Caco-2 (cell line): ENCODE results near the gene MRPL11. TPM values are rescaled to one million over a fixed set of nuclear protein-coding genes. Genes with fewer than 3 reads are reported as not detected.

ENCODE experiments used
- BruUV-seq: library from RNA; stranded (reverse); fragments of 400-500 nt; replicated peaks from 2 replicates; lab custom pipeline; 2021; lab: Mats Ljungman, UMichigan
- CTCF ChIA-PET: fragments of 300-600 bp; sonication (Branson Sonifier 250); formaldehyde crosslinking; loops from one replicate; lab custom pipeline; 2022; ENCODE audit warnings: antibody characterized with exemption; lab: Charles Lee
- POLR2A ChIA-PET: fragments of 300-600 bp; sonication (Branson Sonifier 250); formaldehyde crosslinking; loops from one replicate; lab custom pipeline; 2022; ENCODE audit warnings: antibody characterized with exemption; lab: Charles Lee
- DNase-seq, 2 experiments: peaks; one replicate each; pipeline versions ENCODE4 v3.0.0 to v3.0.0-alpha.2; 2020 to 2022
- H3K27me3 ChIP-seq: replicated peaks from 2 replicates; pipeline ENCODE4 v1.6.0; 2011; ENCODE audit warnings: low read length; ENCODE audit not compliant: control insufficient read depth, insufficient read depth
- H3K36me3 ChIP-seq: 2 replicates; pipeline ENCODE4 v1.5.1; 2011; ENCODE audit warnings: low read length; ENCODE audit not compliant: control insufficient read depth, insufficient read depth
- H3K4me1 ChIP-seq: fragments of 250-450 bp; sonication (Bioruptor Pico); 2 replicates; pipeline ENCODE4 v1.5.1; 2020; ENCODE audit warnings: mild to moderate bottlenecking
- H3K4me3 ChIP-seq: 2 replicates; pipeline ENCODE4 v1.5.1; 2011; ENCODE audit warnings: low read depth, mild to moderate bottlenecking, control low read depth, low read length
- H3K9me3 ChIP-seq: fragments of 250-450 bp; sonication (Bioruptor Pico); 2 replicates; pipeline ENCODE4 v1.5.1; 2020; ENCODE audit warnings: mild to moderate bottlenecking, moderate library complexity
- H3K27ac Mint-ChIP-seq: one replicate; pipeline ENCODE4 v1.8.0; 2022; ENCODE audit warnings: mixed read lengths; ENCODE audit not compliant: unreplicated experiment
- H3K27me3 Mint-ChIP-seq: one replicate; pipeline ENCODE4 v1.8.0; 2022; ENCODE audit warnings: mixed read lengths; ENCODE audit not compliant: insufficient read depth, unreplicated experiment
- H3K36me3 Mint-ChIP-seq: one replicate; pipeline ENCODE4 v1.8.0; 2022; ENCODE audit warnings: mild to moderate bottlenecking, mixed read lengths; ENCODE audit not compliant: insufficient read depth, unreplicated experiment
- H3K4me1 Mint-ChIP-seq: one replicate; pipeline ENCODE4 v1.8.0; 2022; ENCODE audit warnings: low read depth, mixed read lengths; ENCODE audit not compliant: unreplicated experiment
- H3K4me3 Mint-ChIP-seq: one replicate; pipeline ENCODE4 v1.8.0; 2022; ENCODE audit warnings: mild to moderate bottlenecking, moderate library complexity, mixed read lengths; ENCODE audit not compliant: unreplicated experiment
- H3K9me3 Mint-ChIP-seq: one replicate; pipeline ENCODE4 v1.8.0; 2022; ENCODE audit warnings: mixed read lengths; ENCODE audit not compliant: unreplicated experiment
- CTCF ChIP-seq, 2 experiments: fragments of 200-600 bp in 1 of 2; IDR thresholded peaks; 1 replicate in 1 of 2; 2 replicates in 1 of 2; pipeline versions ENCODE4 v1.5.1 to v1.8.0; 2011 to 2022; ENCODE audit warnings: antibody characterized with exemption in 1 of 2, control low read depth in 1 of 2, inconsistent platforms in 1 of 2, low read depth in 1 of 2, low read length in 1 of 2, mild to moderate bottlenecking in 1 of 2, moderate library complexity in 1 of 2; ENCODE audit not compliant: insufficient read depth in 1 of 2, severe bottlenecking in 1 of 2, unreplicated experiment in 1 of 2
- intact Hi-C: fragments of 100-400 bp; cut with micrococcal nuclease; formaldehyde crosslinking; loops from one replicate; pipeline ENCODE4 v1.10.0; 2022; ENCODE audit not compliant: unreplicated experiment
- total RNA-seq: library from RNA; stranded (reverse); gene quantifications from 2 replicates; pipeline ENCODE4 v1.2.3, GENCODE V29; 2022

Gene MRPL11
- total RNA-seq, 1 experiment from 2014 or later = 206 TPM

DNA sequence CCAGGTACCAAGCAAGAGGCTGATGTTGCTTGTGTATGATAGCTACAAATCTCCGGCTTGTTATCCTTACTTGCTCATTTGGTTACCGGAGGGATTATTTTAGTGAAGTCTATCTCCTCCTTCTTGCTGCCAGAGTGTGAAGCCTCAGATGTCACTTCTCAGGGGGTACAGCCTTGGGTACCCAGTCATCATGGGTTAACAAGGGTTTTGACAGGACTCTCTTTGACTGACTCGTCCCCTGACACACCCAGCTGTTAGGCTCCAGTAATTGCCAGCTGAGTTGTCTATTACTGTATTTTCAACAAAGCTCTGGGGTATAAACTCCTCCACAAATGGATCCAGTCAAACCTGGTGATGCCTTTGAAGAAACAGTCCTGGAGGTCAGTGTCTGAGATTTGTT is 16.2 kb upstream of the MRPL11 start:
- Histone ChIP-seq H3K4me3 (no peak overlapping the region), H3K36me3 (no peaks in the 10 kb centered on the region), H3K27me3 (no peaks in the 10 kb centered on the region), H3K4me1 (peaks cover 24% of the 10 kb centered on the region), H3K9me3 (no peaks in the 10 kb centered on the region)
- intact Hi-C loops = no loop called here
- no peak for DNase-seq
- no peak overlapping the region for H3K27ac Mint-ChIP-seq
- no peaks in the 10 kb centered on the region for H3K36me3 Mint-ChIP-seq
- no TSS peak for BruUV-seq
- no peaks in the 10 kb centered on the region for H3K27me3 Mint-ChIP-seq
- POLR2A ChIA-PET = no interaction called here
- H3K9me3 Mint-ChIP-seq = peaks cover 9% of the 10 kb centered on the region
- peaks cover 22% of the 10 kb centered on the region for H3K4me1 Mint-ChIP-seq
- H3K4me3 Mint-ChIP-seq = no peak overlapping the region
- no peak for TF ChIP-seq CTCF (IDR thresholded peaks at IDR 0.05; ENCODE audit: insufficient read depth in 1 of 2, low read depth in 1 of 2, low read length in 1 of 2, severe bottlenecking in 1 of 2, unreplicated experiment in 1 of 2)
- CTCF ChIA-PET = interaction anchor here (0.6 to 1.3 kb wide), 4 partner anchors 16 to 251 kb away, joined by 4 to 7 read pairs (median 4); partner anchors contain the start of gene MRPL11

DNA sequence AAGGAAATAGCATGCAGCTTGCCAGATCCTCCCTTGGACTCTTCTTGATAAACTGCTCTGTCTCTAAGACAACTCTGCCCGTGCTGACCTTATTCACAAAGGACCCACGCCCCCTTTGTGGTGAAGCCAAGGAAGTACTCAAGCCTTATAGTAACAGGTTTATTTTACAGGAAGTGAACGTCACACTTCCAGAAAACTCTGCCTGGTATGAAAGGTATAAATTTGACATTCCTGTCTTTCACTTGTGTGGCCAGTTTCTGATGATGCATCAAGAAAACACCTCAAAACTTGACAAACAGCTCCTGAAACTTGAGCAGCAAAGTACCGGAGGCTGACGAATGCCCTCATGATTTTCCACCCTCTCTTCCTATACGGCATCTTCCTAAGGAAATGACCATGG is 15.6 kb upstream of the MRPL11 start:
- DNase-seq = no peak
- intact Hi-C loops = no loop called here
- Histone ChIP-seq H3K36me3 (no peaks in the 10 kb centered on the region), H3K9me3 (no peaks in the 10 kb centered on the region), H3K4me3 (no peak overlapping the region), H3K27me3 (no peaks in the 10 kb centered on the region), H3K4me1 (peaks cover 19% of the 10 kb centered on the region)
- Mint-ChIP-seq H3K4me1 (peaks cover 19% of the 10 kb centered on the region), H3K27me3 (no peaks in the 10 kb centered on the region), H3K27ac (no peak overlapping the region), H3K9me3 (peaks cover 9% of the 10 kb centered on the region), H3K36me3 (no peaks in the 10 kb centered on the region), H3K4me3 (no peak overlapping the region)
- no peak for TF ChIP-seq CTCF (IDR thresholded peaks at IDR 0.05; ENCODE audit: insufficient read depth in 1 of 2, low read depth in 1 of 2, low read length in 1 of 2, severe bottlenecking in 1 of 2, unreplicated experiment in 1 of 2)
- BruUV-seq = no TSS peak
- ChIA-PET POLR2A (no interaction called here), CTCF (interaction anchor here (0.6 to 1.3 kb wide), 3 partner anchors 15 to 24 kb away, joined by 4 to 5 read pairs (median 4); partner anchors contain the start of gene MRPL11)

DNA sequence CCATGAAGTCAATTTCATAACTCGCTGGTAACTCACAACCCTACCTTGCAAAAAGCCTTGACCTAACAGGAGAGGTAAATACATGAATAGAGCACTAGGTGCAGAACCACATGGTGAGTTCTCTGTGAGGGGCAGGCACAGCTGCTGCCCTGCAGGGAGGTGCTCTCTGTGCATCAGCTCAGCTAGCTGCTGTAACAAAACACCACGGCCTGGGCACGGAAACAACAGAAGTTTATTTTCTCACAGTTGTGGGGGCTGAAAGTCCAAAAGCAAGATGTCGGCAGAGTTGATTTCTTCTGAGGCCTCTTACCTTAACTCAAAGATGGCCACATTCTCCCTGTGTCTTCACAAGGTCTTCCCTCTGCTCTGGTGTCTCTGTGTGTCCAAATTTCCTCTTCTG is 13.0 kb upstream of the MRPL11 start:
- Mint-ChIP-seq H3K9me3 (peaks cover 9% of the 10 kb centered on the region), H3K4me1 (peaks cover 24% of the 10 kb centered on the region), H3K4me3 (no peak overlapping the region), H3K36me3 (no peaks in the 10 kb centered on the region), H3K27me3 (no peaks in the 10 kb centered on the region), H3K27ac (no peak overlapping the region)
- no peak overlapping the region for H3K4me3 ChIP-seq
- TF ChIP-seq CTCF (IDR thresholded peaks at IDR 0.05; ENCODE audit: insufficient read depth in 1 of 2, low read depth in 1 of 2, low read length in 1 of 2, severe bottlenecking in 1 of 2, unreplicated experiment in 1 of 2) = no peak
- no peak for DNase-seq
- no peaks in the 10 kb centered on the region for H3K27me3 ChIP-seq
- H3K9me3 ChIP-seq = no peaks in the 10 kb centered on the region
- peaks cover 33% of the 10 kb centered on the region for H3K4me1 ChIP-seq
- POLR2A ChIA-PET = no interaction called here
- CTCF ChIA-PET = no interaction called here
- BruUV-seq = no TSS peak
- H3K36me3 ChIP-seq = no peaks in the 10 kb centered on the region
- intact Hi-C loops = no loop called here
